HG03066 (cell line): Measurements from ENCODE around the gene RSPO4.
"Not testable (repeated sequence)": the region's sequence is repeated elsewhere in the genome, so short reads cannot be mapped to it uniquely, and the experiment has no call there.

Source experiments
- ATAC-seq: cut with Tn5 transposase; IDR thresholded peaks from one replicate; pipeline ENCODE4 v1.9.1; 2021; ENCODE audit warnings: low read depth; ENCODE audit not compliant: unreplicated experiment

The RSPO4 gene

GRCh38 chr20:1001911-1002681 is at the start of gene RSPO4:
Gene RSPO4, minus strand, starts transcription at chr20:1002311. Its CDS starts 147 bp downstream, at chr20:1002164.
- ATAC-seq: no peak

GRCh38 chr20:1050440-1050839 is 48.3 kb upstream of the RSPO4 start:
- no peak for ATAC-seq

GRCh38 chr20:1045860-1046418 is 43.8 kb upstream of the RSPO4 start:
- no peak for ATAC-seq

- ATAC-seq: no peak
Measured at GRCh38 chr20:1041845-1042390, 39.8 kb upstream of the RSPO4 start.

GRCh38 chr20:1038205-1038604 is 36.1 kb upstream of the RSPO4 start:
- no peak for ATAC-seq

GRCh38 chr20:1037039-1037438 is 34.9 kb upstream of the RSPO4 start:
- ATAC-seq: no peak

GRCh38 chr20:1035466-1035865 is 33.4 kb upstream of the RSPO4 start:
- ATAC-seq: no peak

- no peak for ATAC-seq
Measured at GRCh38 chr20:1034415-1034789, 32.3 kb upstream of the RSPO4 start.

GRCh38 chr20:1033751-1034414 is 31.8 kb upstream of the RSPO4 start:
- ATAC-seq: no peak

GRCh38 chr20:1029980-1030379 is 27.9 kb upstream of the RSPO4 start:
- ATAC-seq: no peak

- not testable (repeated sequence) for ATAC-seq
Measured at GRCh38 chr20:1026214-1026613, 24.1 kb upstream of the RSPO4 start.

- ATAC-seq: no peak
Measured at GRCh38 chr20:1022871-1023270, 20.8 kb upstream of the RSPO4 start.

GRCh38 chr20:1020614-1021013 is 18.5 kb upstream of the RSPO4 start:
- ATAC-seq: no peak

GRCh38 chr20:1019344-1019743 is 17.2 kb upstream of the RSPO4 start:
- no peak for ATAC-seq

- no peak for ATAC-seq
Measured at GRCh38 chr20:1017677-1018076, 15.6 kb upstream of the RSPO4 start.

- ATAC-seq: no peak
Measured at GRCh38 chr20:1015181-1015580, 13.1 kb upstream of the RSPO4 start.

GRCh38 chr20:1014471-1014870 is 12.4 kb upstream of the RSPO4 start:
- no peak for ATAC-seq

GRCh38 chr20:1013566-1014340 is 11.6 kb upstream of the RSPO4 start:
- ATAC-seq: no peak

GRCh38 chr20:1012359-1013168 is 10.5 kb upstream of the RSPO4 start:
- ATAC-seq: no peak

GRCh38 chr20:1010659-1011058 is 8.5 kb upstream of the RSPO4 start:
- no peak for ATAC-seq
